Stimulated activated CD4-positive, alpha-beta T cell treated with anti-CD3 and anti-CD28 coated beads, Interleukin-12 subunit alpha, Interleukin-12 subunit beta, amount 100 ng/mL, for 24 hours (primary cell): Measurements from ENCODE around the gene GIMAP8.

Source experiments
- DNase-seq, 2 experiments: peaks; one replicate each; pipeline ENCODE4 v3.0.0-alpha.2; 2020; ENCODE audit warnings: low read depth in 2 of 2

Gene GIMAP8

GRCh38 chr7:150411606-150412005 lies 38.8 kb upstream of the GIMAP8 start:
- DNase-seq = no peak

GRCh38 chr7:150412016-150412415 lies 38.4 kb upstream of the GIMAP8 start:
- no peak for DNase-seq

GRCh38 chr7:150412518-150413488 lies 37.6 kb upstream of the GIMAP8 start:
- DNase-seq = no peak

GRCh38 chr7:150413640-150414081 lies 36.8 kb upstream of the GIMAP8 start:
- no peak for DNase-seq

- no peak for DNase-seq
These were observed 35.0 kb upstream of the GIMAP8 start for GRCh38 chr7:150415161-150416153.

- no peak for DNase-seq
These were observed 33.2 kb upstream of the GIMAP8 start for GRCh38 chr7:150417239-150417638.

- DNase-seq = no peak
These were observed 32.6 kb upstream of the GIMAP8 start for GRCh38 chr7:150417863-150418262.

- DNase-seq = no peak
These were observed 30.2 kb upstream of the GIMAP8 start for GRCh38 chr7:150420242-150420641.

- peak; percentile 73 to 85 for DNase-seq
These were observed 29.3 kb upstream of the GIMAP8 start for GRCh38 chr7:150420987-150421674.

GRCh38 chr7:150421831-150422230 lies 28.6 kb upstream of the GIMAP8 start:
- DNase-seq = no peak

- no peak for DNase-seq
These were observed 24.8 kb upstream of the GIMAP8 start for GRCh38 chr7:150425670-150426069.

- DNase-seq = no peak
These were observed 21.6 kb upstream of the GIMAP8 start for GRCh38 chr7:150428671-150429451.

GRCh38 chr7:150429699-150430098 lies 20.7 kb upstream of the GIMAP8 start:
- no peak for DNase-seq

GRCh38 chr7:150430465-150431085 lies 19.9 kb upstream of the GIMAP8 start:
- DNase-seq = no peak

- DNase-seq = no peak
These were observed 18.4 kb upstream of the GIMAP8 start for GRCh38 chr7:150431839-150432658.

GRCh38 chr7:150432915-150433892 lies 17.2 kb upstream of the GIMAP8 start:
- no peak for DNase-seq

- DNase-seq = no peak
These were observed 16.2 kb upstream of the GIMAP8 start for GRCh38 chr7:150434240-150434639.

- DNase-seq = no peak
These were observed 15.4 kb upstream of the GIMAP8 start for GRCh38 chr7:150435047-150435389.
